Memory B cell (primary cell): ENCODE measurements around the gene YEATS2.

ENCODE experiments used
- ATAC-seq: fragments of 150-1000 bp; cut with Tn5 transposase; 2 replicates; pipeline ENCODE4 v1.10.0; 2021; ENCODE audit warnings: low read depth, mild to moderate bottlenecking, moderate library complexity
- DNase-seq, 2 donors: peaks; one replicate each; pipeline ENCODE4 v3.0.0; 2022; ENCODE audit warnings: low spot score in 2 of 2
- H3K27ac Mint-ChIP-seq: one replicate; pipeline ENCODE4 v1.8.0; 2022; ENCODE audit warnings: mild to moderate bottlenecking, moderate library complexity, mixed read lengths
- H3K27me3 Mint-ChIP-seq: one replicate; pipeline ENCODE4 v1.8.0; 2022; ENCODE audit warnings: mixed read lengths
- H3K36me3 Mint-ChIP-seq: one replicate; pipeline ENCODE4 v1.8.0; 2022; ENCODE audit warnings: mild to moderate bottlenecking, mixed read lengths
- H3K4me1 Mint-ChIP-seq: one replicate; pipeline ENCODE4 v1.8.0; 2022; ENCODE audit warnings: mixed read lengths
- H3K4me3 Mint-ChIP-seq: one replicate; pipeline ENCODE4 v1.8.0; 2022; ENCODE audit warnings: mild to moderate bottlenecking, moderate library complexity, mixed read lengths
- H3K9me3 Mint-ChIP-seq: one replicate; pipeline ENCODE4 v1.8.0; 2022; ENCODE audit warnings: mixed read lengths

Gene YEATS2

DNA sequence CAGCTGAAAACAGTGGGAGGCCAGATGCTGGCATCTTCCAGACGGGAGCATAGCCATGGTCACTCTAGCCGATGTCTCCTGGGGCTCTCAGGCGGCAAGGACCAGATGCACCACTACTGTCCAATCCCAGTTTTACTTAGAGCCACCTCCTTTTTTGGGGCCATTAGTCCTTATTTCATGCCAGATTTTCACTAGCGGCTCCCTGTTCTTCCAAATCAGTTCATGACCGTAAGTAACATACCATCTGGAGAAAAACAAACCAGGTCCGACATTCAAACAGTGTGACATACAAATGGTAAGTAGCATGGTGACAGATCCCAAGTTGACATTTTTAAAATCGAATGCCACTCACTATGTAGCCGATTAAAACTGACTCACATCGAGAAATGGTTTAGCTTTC lies 131.9 kb downstream of the YEATS2 start:
- DNase-seq, result no peak
- Mint-ChIP-seq H3K4me3 (no peak overlapping the region), H3K4me1 (no peaks in the 10 kb centered on the region), H3K9me3 (no peaks in the 10 kb centered on the region), H3K27ac (no peak overlapping the region), H3K27me3 (no peaks in the 10 kb centered on the region), H3K36me3 (peaks cover 10% of the 10 kb centered on the region)
- ATAC-seq, result no peak

DNA sequence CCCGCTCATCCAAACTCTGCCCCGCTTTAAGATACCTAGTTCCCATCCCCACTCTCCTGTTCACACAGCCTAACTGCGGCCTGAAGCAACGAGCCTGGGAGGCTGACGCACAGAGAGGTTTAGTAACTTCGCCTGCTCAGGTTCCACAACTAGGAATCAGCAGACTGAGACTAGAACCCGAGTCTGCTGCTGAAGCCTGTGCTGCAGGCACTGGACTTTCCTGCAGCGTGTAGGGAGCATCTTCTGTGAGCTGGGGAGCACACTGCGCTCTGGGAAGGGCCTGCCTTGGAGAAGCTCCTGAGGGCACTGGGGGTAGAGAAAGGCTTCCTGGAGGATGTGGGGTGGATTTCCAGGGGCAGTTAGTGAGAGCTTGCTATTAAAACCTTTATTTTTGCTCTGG lies 132.6 kb downstream of the YEATS2 start:
- peaks cover 10% of the 10 kb centered on the region for H3K36me3 Mint-ChIP-seq
- no peaks in the 10 kb centered on the region for H3K27me3 Mint-ChIP-seq
- no peak overlapping the region for H3K27ac Mint-ChIP-seq
- H3K9me3 Mint-ChIP-seq, result no peaks in the 10 kb centered on the region
- ATAC-seq, result no peak
- DNase-seq, result no peak
- H3K4me1 Mint-ChIP-seq, result no peaks in the 10 kb centered on the region
- no peak overlapping the region for H3K4me3 Mint-ChIP-seq

DNA sequence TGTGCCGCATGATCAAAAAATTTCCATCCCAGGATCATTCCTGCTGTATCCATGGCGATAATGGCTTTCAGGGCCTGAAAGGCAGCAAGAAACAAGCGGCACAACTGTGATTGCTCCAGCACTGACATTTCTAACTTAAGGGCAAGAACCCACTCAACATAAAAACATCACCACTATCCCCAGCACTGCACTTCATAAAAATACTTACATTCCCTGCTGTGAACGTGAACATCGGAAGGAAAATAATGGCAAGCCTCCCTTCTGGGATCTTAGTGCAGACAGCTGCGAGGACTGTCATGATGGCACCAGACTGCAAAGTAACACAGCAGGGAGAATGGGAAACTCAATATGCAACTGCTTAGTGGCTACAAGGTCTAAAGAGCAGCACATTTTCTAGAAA lies 135.9 kb downstream of the YEATS2 start:
- H3K27me3 Mint-ChIP-seq, result no peaks in the 10 kb centered on the region
- no peak overlapping the region for H3K27ac Mint-ChIP-seq
- H3K4me1 Mint-ChIP-seq, result no peaks in the 10 kb centered on the region
- DNase-seq (no peak), ATAC-seq (no peak)
- H3K36me3 Mint-ChIP-seq, result peaks cover 16% of the 10 kb centered on the region
- no peaks in the 10 kb centered on the region for H3K9me3 Mint-ChIP-seq
- no peak overlapping the region for H3K4me3 Mint-ChIP-seq

DNA sequence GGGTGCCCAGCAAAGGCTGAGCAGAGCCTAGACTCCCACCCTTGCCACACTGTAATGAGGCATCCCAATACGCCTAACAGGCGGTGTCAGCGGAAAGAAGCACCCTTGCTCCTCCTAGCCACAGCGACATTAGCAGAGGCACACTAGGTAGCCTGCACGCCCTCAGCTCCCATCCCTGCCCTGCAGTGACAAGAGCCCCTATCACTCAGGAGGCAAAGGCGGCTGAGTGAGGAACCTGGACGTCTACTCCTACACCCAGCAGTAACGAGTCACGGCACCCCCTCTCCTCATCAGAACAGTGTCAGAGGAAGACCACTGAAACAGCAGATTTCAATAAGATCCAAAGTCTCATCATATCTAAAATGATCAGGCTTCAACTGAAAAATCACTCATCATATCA lies 139.8 kb downstream of the YEATS2 start:
- Mint-ChIP-seq H3K4me3 (no peak overlapping the region), H3K4me1 (no peaks in the 10 kb centered on the region), H3K27me3 (no peaks in the 10 kb centered on the region), H3K27ac (no peak overlapping the region), H3K36me3 (peaks cover 30% of the 10 kb centered on the region), H3K9me3 (no peaks in the 10 kb centered on the region)
- no peak for ATAC-seq
- no peak for DNase-seq

DNA sequence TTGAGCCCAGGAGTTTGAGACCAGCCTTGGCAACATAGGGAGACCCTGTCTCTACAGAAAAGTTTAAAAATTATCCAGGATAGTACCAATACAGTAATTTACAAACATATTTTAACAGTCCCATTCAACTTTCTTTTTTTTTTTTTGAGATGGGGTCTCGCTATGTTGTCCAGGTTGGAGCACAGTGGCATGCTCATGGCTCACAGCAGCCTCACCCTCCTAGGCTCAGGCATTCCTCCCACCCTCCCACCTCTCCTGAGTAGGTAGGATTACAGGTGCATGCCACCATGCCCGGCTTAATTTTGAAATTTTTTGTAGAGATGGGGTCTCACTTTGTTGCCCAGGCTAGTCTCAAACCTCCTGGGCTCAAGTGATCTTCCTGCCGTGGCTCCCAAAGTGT lies 140.3 kb downstream of the YEATS2 start:
- DNase-seq (no peak), ATAC-seq (no peak)
- H3K27ac Mint-ChIP-seq, result no peak overlapping the region
- no peaks in the 10 kb centered on the region for H3K27me3 Mint-ChIP-seq
- H3K9me3 Mint-ChIP-seq, result no peaks in the 10 kb centered on the region
- H3K36me3 Mint-ChIP-seq, result peaks cover 27% of the 10 kb centered on the region
- no peak overlapping the region for H3K4me3 Mint-ChIP-seq
- H3K4me1 Mint-ChIP-seq, result no peaks in the 10 kb centered on the region

DNA sequence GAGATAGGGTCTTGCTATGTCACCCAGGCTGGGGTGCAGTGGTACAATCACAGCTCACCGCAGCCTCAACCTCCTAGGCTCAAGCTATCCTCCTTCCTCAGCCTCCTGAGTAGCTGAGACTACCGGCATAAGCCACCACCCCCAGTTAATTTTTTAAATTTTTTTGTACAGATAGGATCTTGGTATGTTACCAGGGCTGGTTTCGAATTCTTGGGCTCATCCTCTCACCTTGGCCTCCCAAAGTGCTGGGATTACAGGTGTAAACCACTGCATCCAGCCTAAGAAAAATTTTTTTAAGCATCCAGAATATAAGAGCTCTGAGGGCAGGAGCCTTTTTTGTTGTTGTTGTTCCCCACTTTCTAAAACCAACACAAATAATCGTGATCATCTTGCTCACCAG lies 142.2 kb downstream of the YEATS2 start:
- Mint-ChIP-seq H3K9me3 (no peaks in the 10 kb centered on the region), H3K4me3 (no peak overlapping the region), H3K27me3 (no peaks in the 10 kb centered on the region), H3K27ac (no peak overlapping the region), H3K36me3 (peaks cover 28% of the 10 kb centered on the region), H3K4me1 (no peaks in the 10 kb centered on the region)
- DNase-seq (no peak), ATAC-seq (no peak)

DNA sequence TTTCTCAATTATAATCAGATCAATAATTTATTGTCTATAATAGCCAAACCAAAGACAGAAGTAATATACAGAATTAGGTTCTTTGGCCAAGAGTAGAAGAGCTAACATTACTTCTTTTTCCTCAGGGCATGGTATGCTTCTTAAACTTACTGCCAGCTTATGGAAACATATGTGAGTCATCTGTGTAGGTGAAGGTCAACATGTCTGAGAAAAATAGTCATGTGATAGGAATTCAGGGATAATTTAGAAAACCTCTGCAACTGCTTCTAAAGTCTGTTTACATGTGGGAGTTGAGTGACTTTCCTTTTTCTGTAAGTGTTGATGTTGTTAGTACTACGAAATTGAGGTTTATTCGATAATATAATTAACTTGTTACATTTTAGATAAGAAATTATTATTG lies 147.0 kb downstream of the YEATS2 start:
- Mint-ChIP-seq H3K36me3 (peaks cover 34% of the 10 kb centered on the region), H3K9me3 (no peaks in the 10 kb centered on the region), H3K4me3 (no peak overlapping the region), H3K4me1 (no peaks in the 10 kb centered on the region), H3K27ac (no peak overlapping the region), H3K27me3 (no peaks in the 10 kb centered on the region)
- DNase-seq, result no peak
- no peak for ATAC-seq

DNA sequence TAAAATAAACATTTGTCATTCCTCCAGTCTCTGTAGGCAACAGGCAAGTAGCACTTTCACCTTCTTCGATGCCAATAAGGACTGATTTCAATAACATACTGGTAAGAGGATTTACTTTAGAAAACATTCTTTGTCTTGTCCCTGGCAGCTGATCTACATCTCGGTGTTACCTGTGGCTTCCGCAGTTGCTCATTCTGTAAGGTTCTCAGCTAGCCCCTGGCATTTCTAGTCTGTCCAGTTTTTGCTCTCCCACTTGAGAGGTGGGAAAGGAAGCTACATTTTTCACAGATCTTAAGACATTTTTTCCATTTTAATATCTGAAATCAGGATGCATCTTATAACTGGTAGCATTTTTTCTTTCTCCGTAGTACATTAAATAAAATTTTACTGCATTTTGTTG lies 147.5 kb downstream of the YEATS2 start:
- H3K27ac Mint-ChIP-seq, result peak overlapping the region; percentile 35
- no peak for DNase-seq

DNA sequence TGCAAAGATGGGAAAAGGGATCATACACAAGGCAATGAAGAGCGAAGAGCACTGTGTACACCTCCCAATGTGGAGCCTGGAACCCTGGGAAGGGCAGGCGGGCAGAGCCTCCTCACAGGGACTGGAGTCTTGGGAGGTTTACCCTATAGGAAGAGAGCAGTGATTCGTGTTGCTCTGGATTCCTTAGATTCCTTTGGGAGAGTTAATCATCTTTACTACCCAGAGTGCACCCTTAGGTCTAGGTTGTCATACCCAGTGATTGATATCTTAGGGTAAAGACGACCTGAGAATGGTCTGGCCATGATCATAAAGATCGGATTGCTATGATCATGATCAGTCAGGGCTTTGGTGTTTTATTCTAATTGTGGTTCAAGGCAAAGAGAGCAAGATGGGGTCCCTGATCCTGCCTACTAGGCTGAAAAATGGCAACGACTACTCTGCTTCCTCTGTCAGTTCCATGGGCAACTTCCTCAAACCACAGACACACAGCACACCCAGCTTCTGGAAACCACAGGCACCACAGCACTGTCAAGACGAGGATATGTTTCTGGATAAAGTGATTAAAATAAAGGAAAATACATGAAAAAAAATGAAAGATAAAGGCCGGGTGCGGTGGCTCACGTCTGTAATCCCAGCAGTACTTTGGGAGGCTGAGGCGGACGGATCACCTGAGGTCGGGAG lies 148.2 kb downstream of the YEATS2 start:
- Mint-ChIP-seq H3K4me3 (no peak overlapping the region), H3K36me3 (peaks cover 36% of the 10 kb centered on the region), H3K9me3 (no peaks in the 10 kb centered on the region), H3K27ac (no peak overlapping the region), H3K4me1 (no peaks in the 10 kb centered on the region), H3K27me3 (no peaks in the 10 kb centered on the region)
- no peak for ATAC-seq
- no peak for DNase-seq

More for the DNA sequence above, 147.5 kb downstream of the YEATS2 start:
- no peak for ATAC-seq
- Mint-ChIP-seq H3K36me3 (peaks cover 33% of the 10 kb centered on the region), H3K9me3 (no peaks in the 10 kb centered on the region), H3K4me3 (no peak overlapping the region), H3K27me3 (no peaks in the 10 kb centered on the region), H3K4me1 (no peaks in the 10 kb centered on the region)

DNA sequence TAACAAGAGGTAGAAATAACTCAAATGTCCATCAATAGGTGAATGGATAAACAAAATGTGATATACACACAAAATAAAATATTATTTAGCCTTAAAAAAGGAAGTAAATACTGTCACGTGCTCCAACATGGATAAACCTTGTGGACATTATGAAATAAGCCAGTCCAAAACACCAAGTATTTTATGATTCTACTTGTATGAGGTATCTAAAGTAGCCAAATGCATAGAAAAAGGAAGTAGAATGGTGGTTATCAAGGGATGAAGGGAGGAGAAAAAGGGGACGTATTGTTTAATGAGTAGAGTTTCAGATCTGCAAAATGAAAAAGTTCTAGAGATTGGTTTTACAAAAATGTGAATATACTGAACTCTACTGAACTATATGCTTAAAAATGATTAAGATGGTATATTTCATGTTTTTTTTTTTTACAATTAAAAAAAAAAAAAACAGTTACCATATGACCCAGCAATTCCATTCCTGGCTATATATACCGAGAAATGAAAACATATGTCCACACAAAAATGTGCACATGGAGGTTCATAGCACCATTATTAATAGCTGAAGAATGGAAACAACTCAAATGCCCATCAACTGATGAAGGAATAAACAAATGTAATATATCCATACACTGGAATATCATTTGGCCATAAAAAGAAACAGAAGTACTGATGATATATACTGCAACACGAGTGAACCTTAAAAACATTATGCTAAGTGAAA lies 156.9 kb downstream of the YEATS2 start:
- no peak for DNase-seq
- no peaks in the 10 kb centered on the region for H3K4me1 Mint-ChIP-seq
- H3K4me3 Mint-ChIP-seq, result no peak overlapping the region
- H3K36me3 Mint-ChIP-seq, result peaks cover 31% of the 10 kb centered on the region
- no peaks in the 10 kb centered on the region for H3K27me3 Mint-ChIP-seq
- H3K9me3 Mint-ChIP-seq, result no peaks in the 10 kb centered on the region
- no peak for ATAC-seq
- no peak overlapping the region for H3K27ac Mint-ChIP-seq

DNA sequence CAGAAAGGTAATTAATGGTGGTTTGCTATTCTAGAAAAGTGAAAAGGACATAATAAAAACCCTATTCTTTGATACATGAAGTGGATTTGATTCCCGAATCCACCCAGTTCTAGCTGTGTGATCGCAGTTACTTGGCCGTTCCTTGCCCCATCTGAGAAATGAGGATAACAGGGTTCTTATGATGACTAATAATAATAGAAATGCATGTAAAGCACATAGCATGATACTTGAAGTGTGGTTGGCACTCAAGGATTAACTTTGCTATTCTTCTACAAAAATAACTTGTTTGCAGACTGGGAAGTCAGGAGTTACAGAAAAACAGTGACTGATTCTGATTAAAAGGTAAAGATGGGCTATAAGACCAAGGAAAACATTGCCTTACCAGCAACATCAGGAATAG lies 160.3 kb downstream of the YEATS2 start:
- no peaks in the 10 kb centered on the region for H3K4me1 Mint-ChIP-seq
- no peak overlapping the region for H3K27ac Mint-ChIP-seq
- ATAC-seq, result no peak
- H3K36me3 Mint-ChIP-seq, result peaks cover 38% of the 10 kb centered on the region
- H3K4me3 Mint-ChIP-seq, result no peak overlapping the region
- no peaks in the 10 kb centered on the region for H3K9me3 Mint-ChIP-seq
- DNase-seq, result no peak
- no peaks in the 10 kb centered on the region for H3K27me3 Mint-ChIP-seq
